Measurements from ENCODE around the gene ZDHHC11.

The ZDHHC11 gene, protein sequence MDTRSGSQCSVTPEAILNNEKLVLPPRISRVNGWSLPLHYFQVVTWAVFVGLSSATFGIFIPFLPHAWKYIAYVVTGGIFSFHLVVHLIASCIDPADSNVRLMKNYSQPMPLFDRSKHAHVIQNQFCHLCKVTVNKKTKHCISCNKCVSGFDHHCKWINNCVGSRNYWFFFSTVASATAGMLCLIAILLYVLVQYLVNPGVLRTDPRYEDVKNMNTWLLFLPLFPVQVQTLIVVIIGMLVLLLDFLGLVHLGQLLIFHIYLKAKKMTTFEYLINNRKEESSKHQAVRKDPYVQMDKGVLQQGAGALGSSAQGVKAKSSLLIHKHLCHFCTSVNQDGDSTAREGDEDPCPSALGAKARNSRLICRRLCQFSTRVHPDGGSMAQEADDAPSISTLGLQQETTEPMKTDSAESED

DNA sequence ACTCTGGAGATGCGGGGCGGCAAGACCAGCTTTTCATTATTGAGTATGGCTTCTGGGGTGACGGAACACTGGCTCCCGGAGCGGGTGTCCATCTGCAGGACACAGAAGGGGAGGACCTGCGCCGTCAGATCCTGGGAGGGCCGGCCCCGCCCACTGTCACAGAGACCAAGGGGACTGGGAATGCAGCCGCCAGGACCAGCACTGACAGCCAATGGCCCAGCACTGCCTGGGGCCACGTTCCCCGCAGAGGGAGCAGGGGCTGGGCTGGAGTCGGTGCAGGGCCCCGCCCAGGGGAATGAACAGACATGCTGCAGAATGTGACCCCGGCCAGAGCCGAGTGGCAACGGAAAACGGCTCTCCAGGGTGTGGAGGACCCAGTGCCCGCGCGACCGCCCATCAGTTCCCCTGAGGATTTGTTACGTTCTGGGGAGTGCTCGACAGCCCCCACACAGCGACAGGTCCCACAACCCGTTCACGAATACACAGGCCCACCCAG, at the start of gene ZDHHC11:
Gene ZDHHC11 (minus strand): TSS at position 476 of the 496 bp plus-strand sequence. CDS start 384 bp downstream, at position 92.
- FAIRE-seq, result no peak

DNA sequence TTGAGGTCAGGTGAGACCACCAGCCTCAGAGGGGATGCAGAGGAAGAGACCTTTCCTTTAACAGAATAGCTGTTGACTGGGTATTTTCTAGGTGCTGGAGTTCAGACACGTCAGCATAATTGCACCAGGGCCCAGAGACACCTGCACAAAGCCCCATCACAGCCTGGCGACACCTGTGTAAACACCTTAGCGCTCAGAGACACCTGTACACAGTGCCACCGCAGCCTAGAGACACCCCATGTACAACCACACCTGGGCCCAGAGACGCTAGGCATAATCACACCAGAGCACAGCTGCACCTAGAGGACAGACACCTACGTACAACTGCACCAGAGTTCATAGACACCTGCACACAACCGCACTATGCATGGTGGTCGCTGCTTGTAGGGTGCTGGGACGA, 42.9 kb upstream of the ZDHHC11 start:
- FAIRE-seq, result no peak

DNA sequence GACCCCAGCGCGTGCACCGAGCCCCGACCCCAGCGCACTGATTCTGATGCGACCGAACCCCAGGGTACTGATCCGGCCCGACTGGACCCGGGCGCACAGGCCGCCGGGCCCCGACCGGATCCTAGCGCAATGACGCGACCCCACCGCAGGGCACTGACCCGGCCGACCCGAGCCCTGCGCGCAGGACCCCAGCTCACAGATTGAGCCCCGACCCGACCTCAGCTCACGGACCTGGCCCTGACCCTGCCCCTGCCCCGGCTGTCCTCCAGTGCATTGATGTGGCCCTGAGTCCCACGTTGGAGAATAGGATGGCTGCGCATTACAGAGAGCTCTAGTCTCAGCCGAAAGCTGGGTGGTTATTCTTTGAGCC, 42.3 kb upstream of the ZDHHC11 start:
- FAIRE-seq, result no peak

DNA sequence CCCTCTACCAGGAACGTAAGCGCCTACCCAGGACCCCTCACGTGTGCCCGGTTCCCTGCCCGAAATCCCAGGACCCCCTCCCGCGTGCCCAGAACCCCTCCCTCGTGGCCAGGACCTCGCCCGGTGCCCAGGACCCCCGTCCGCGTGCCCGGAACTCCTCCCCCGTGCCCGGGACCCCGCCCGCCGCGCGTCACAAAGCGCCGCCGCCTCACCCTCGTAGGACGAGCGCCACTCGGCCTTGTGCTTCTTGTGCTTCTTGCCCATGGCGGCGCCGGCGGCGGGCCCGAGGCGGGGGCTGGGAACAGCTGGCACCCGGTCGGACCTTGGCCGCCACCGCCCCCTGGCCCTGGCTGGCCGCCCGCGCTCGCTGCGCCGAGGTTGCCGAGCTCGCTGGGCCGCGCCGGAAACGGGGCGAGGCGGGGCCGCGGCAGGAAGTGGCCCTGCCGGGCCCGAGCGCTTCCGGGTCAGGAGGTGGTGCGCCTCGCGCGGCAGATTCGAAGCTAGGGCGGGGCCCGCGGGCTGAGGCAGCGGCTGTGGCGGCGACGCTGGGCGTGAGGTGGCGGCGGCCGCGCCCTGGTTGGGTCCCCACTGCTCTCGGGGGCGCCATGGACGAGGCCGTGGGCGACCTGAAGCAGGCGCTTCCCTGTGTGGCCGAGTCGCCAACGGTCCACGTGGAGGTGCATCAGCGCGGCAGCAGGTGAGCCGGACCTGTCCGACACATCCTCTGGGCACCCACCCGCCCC, 41.8 kb upstream of the ZDHHC11 start, which contains the start of the genes BRD9 and TRIP13:
Gene BRD9 (minus strand): TSS at position 408 of the 743 bp plus-strand sequence. CDS start 144 bp downstream, at position 264.
Gene TRIP13 (plus strand): TSS at position 491 of the 743 bp plus-strand sequence. CDS start 115 bp downstream, at position 606.
- FAIRE-seq, result no peak

DNA sequence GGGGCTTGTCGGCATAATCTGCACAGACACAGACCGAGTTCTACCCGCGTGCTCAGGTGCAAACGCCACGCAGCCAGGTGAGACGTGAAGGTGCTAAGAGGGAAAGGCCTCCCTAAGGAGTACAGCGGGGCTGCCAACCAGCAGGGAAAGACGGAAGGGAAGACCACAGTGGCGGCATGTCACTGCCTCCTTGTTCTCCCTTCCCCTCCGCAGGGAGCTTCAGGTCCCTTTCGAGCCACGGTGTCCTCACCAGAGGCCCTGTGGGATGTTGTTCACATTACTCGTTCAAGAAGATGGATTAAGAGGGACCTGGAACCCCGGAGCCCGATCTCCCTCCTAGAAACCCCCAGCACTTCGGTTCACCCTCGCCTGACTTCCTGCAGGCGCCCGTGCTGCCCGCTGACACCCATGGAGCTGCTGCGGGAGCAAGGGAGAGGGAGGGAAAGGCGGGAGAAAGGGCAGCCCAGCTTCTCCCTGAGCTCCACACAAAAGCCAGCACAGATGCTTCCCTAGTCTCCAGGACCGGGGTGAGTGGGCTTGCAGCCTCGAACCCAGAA, 41.1 kb upstream of the ZDHHC11 start:
- FAIRE-seq, result no peak

DNA sequence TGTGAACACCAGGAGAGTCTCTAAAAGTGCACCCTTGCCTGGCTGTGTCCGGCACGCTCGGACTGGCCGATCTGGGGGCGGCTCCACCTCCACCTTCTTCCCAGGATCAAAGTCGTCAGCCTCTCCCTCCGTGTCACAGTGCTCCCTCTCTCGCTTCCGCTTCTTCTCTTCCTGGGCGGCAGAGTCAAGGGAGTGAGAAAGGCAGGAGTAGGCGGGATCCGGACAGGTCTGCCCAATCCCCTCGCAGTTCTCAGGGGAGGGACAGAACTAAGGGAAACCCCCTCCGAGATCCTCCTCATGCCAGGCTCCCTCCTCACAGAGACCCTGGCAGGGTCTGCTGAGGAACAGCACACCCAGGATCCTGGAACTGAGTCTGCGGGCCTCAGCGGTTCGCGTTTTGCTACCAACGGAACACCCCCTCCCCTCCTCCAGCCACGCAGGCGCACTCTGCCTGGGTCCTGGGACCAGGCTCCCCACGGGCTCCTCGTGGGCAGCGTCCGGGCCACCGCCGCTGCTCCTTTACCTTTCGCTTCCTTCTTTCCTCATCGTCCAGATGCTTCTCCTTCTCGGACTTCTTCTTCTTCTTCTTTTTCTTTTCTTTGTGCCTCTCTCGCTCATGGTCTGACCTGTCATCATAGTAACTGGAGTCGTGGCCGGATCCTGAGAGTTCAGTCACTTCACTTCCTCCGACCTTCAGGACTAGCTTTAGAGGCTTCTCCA, 40.5 kb upstream of the ZDHHC11 start:
- no peak for FAIRE-seq

DNA sequence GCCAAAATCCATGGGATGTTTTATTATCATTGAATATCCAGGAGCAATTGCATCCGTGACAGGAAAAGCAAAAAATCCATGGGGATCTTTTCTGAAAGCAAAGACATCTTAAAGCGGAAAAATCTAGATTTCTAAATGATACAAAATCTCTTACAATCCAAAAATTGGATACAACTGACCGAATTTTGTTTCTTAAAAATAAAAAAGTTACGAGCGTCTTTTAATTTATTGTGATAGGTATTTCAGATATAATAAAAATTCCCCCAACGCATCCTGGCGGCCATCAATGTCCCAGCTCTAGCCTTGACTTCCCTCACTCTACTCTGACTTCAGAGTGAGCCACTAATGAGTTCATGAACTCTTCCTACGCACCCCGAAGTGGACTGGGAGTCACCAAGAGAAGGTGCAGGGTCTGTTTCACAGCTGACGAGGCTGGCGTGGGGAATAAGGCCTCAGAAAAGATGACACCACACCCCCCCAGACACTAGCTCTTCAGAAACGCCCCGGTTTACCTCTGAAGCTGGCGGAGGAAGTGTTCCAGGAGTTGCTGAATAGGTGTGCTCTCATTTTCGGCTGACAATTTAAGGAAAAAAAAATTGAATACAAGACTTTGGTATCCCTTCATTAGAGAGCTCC, 38.4 kb upstream of the ZDHHC11 start:
- FAIRE-seq, result no peak

DNA sequence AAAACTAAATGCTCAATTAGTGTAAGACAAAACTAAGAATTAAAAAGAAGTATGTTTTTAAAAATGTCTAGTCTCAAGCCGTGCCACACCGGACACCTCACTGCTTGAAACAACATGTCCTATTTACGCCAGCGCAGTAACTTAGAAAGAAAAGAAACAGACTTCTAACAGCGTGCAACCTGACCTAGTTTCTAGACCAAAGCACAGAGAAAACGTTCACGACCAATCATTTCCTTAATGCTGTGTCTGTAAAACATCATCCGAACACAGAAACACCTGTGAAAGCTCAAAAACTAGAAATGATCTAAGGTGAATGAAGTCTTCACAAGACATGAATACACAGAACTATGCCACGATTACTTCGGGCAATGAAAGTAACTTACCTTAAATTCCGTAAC, 37.9 kb upstream of the ZDHHC11 start:
- FAIRE-seq, result no peak

DNA sequence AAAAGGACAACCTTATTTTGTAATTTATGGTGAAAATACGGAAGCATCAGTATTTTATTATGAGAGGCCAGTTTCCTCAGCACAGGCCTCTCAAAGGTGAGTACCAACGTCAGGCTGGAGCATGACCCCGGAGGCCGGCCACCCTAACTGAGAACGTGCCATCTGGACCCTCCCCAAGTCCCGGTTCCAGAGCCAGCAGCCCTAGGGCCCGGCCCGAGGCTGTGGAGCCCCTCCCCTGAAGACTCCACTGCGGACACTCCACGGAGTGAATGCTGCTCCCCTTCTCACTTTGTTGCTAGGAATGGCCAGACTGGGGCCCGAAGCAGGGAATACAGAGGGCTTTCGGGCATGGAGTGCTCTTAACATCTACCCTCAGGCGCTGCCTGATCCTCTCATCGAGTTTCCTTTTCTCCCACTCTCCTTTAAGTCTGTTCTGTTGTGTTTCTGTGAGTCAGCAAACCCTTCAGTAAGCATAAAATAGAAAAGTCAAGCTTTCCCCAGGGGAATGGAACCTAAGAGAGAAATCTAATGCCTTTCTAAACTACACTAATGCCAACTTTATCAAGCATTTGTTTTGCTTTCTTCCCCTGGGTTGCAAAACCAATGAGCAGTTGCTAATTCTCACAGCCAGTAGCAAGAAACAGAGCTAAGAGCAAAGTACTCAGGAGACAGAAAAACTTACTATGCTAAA, 37.3 kb upstream of the ZDHHC11 start:
- FAIRE-seq, result no peak

DNA sequence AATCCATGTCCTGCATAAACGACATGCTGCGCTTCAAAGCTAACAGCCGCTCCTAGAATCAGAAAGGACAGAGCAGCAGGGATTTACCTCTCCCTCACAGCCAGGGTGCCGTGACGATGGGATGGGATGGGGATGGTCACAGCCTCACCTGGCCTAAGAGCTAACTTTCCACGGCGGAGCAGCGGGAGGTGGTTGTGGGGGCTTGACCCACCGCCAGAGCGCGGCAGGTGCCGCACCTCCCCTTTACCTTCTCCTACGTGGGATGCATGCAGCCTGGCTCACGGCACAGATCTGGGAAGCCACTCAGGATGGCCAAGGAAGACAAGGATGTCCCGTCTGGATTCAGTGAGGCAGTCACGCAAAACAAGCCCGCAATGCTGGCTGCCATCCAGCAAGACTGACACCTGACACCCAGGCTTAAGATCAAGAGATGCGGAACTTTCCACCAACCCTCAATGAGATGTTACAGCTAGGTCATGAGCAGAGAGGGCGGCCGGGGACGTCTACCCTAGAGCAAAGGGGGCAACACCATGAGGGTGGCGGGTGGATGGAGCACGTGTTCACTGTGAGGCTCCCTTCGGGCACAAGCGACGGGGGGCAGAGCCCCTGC, 36.0 kb upstream of the ZDHHC11 start:
- FAIRE-seq, result no peak

DNA sequence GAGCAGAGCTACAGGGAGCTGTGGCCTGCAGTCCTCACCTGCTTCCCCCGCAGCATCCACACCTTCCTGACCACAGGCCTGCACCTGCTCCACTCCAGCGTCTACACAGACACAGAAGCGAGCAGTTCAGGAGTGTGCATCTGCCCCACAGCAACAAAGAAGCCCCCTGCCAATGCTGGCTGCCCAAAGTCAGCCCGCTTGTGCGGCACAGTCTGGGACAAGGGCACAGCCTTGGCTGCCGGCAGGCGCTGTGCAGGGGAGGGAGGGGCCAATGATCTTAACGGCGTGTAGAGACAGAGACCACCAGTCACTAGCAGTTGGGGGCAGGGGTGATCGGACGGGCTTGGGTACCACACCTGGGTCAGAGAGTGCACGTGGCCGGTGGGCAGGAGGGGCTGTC, 35.2 kb upstream of the ZDHHC11 start:
- FAIRE-seq, result no peak

DNA sequence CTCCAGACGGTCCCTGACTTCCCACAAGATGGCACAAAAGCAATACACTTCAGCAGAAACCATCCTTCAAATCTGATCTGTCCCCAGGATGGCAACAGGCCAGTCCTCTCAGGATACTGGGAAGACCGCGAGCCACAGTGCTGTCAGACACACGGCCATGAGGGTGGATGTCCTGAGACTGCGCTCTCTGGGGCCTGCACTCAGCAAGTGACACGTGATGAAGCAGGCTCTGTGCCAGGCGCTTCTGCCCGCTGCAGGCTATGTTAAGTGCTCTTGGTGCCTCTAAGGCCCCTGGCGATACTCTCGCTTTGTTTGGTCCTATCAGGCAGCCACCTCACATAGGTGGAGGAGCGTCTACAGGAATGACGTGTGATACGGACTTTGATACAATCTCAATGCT, 34.7 kb upstream of the ZDHHC11 start:
- FAIRE-seq, result no peak

DNA sequence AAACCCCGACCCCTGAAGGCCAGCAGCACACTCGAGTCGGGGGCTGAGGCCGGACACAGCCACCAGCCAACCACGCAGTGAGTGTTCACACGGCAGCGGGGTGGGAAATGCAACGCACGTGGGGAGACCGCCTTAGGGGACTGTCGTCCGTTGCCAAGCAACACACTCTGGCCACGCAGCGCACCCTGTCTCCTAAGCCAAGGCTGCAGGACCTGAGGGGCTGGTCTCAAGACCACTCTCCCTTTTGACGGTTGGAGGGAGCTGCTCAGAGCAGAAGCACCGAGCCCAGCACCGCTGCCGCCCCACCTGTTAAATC, 34.3 kb upstream of the ZDHHC11 start:
- FAIRE-seq, result no peak

DNA sequence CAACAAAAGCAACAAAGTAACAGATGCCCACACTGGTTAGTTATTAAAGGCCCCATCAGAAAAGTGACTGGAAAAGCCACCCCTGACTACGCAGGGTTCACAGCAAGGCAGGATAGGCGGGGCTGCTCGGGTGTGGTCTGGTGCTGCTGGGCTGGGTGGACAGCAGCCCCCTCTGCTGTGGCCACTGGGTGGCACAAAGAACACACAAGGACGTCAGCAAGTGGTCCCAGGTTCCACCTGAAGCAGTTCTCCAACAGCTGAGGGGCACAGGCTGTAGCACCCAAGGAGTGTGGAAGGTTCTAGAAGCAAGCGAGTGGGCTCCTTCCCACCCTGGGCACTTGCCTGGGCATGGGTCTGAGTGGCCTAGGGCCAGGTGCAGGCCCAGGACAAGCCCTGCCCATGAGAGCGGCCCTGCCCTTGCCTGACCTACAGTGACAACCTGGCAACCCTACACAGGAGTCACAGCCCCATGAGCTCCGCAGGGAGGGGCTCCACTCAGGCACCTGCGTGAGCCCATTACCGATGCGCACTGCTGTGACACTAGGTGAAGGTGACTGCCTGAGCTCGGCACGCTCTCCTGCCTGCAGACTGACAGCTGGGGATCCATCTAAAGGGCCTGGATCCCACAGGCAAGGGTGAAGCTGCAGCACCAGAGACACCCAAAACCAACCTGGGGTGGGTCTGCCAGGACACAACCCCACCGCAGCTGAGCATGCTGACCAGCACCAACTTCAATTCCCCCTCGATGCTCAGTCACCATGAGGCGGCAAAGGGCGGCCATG, 33.8 kb upstream of the ZDHHC11 start:
- FAIRE-seq, result no peak

DNA sequence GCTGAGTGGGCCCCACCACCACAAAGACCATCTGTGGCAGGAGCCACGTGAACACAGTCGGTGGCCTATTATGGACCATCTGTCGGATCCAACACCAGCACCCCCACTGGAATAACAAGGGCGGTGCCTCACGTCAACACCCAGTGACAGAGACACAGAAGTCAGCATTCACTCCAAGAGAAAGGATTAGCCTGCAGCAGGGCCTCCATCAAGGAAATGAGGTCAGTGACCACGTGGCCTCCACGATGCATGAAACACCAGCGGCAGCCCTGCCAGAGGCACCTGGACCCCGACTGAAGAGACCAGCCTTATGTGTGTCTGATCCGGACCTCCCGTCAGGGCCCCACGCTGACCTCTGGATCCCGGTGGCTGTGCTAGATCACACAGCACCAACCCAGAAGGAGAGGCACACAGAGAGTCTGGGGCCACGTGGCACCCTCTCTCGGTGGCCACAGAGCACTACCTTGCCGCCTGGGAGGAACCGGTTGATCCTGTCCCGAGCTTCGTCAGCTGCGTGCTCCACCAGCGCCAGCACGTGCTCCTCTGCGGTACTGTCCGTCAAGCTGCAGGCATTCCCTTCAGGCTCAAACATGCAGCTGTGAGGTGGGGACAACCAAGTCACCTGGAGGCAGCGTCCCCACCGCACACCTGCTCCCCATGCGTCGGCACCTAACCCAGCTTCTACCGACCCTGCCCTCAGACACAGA, 32.8 kb upstream of the ZDHHC11 start:
- no peak for FAIRE-seq

DNA sequence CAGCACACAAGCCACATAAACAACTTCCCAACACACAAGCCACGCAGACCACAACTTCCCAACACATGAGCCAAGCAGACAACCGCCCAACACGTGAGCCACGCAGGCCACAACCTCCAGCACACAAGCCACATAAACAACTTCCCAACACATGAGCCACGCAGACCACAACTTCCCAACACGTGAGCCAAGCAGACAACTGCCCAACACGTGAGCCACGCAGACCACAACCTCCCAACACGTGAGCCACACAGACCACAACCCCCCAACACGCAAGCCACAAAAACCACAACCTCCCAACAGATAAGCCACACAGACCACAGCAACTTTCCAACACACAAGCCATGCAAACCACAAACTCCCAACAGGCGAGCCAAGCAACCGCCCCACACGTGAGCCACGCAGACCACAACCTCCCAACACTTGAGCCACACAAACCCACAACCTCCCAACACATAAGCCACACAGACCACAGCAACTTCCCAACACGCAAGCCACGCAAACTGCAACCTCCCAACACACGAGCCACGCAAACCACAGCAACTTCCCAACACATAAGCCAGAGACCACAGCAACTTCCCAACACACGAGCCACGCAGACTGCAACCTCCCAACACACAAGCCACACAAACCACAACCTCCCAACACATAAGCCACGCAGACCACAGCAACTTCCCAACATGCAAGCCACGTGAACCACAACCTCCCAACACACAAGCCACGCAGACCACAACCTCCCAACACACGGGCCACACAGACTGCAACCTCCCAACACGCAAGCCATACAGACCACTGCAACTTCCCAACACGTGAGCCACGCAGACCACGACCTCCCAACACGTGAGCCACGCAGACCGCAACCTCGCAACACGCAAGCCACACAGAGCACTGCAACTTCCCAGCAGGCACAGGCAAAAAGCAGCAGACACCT, 31.7 kb upstream of the ZDHHC11 start:
- FAIRE-seq, result no peak

DNA sequence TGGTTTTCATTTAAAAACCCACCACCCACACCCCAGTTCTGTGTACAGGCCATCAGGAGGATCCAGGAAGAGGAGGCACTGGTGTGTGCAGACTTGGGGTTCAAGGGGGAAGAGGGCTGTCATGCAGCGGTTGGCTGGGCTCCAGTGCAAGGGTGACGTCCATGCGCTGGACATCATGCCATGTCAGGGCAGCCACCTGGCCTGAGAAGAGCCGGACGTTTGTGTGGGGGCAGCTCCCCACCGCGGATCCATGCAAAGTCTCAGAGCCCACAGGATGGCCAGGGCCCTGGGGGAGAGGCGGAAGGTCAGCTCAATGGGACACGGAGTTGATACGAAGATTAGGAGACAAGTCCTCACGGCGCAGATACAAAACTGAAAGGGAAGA, 30.8 kb upstream of the ZDHHC11 start:
- no peak for FAIRE-seq

DNA sequence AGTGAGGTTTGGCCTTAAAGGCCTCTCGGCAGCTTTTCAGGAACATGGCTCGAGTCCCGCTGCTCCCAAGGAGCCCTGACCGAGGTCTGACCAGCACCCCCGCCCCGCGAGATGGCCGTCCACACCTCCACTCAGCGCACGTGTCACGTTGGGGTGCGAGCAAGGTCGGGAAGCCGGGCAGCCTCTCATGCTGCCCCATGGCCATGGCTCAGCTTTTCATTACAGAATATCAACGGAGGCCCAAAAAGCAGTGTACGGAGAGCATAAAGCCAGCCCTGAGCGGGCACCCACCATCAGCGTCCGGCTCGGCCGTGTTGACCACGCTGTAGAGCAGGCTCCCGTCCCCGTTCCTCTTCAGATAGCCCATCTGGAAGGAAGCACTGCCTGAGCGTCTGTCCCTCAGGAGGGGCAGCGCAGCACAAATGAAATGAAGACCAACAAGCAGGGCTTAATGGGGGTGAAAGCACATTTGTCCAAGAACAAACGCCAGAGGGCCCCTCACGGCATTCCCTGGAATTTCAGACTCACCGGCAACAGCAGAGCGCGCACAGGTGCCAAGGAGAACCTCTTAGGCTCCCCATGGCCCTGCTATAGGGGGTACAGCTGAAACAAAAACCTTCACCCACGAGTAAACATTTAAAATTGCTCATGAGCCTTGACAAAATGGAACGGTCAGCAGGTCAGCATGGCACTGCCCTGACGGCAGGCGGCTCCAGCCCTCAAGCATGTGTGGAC, 30.2 kb upstream of the ZDHHC11 start:
- no peak for FAIRE-seq

All from TTC549 (cell line).